ENCODE measurements around the gene MPL.

The MPL gene

DNA sequence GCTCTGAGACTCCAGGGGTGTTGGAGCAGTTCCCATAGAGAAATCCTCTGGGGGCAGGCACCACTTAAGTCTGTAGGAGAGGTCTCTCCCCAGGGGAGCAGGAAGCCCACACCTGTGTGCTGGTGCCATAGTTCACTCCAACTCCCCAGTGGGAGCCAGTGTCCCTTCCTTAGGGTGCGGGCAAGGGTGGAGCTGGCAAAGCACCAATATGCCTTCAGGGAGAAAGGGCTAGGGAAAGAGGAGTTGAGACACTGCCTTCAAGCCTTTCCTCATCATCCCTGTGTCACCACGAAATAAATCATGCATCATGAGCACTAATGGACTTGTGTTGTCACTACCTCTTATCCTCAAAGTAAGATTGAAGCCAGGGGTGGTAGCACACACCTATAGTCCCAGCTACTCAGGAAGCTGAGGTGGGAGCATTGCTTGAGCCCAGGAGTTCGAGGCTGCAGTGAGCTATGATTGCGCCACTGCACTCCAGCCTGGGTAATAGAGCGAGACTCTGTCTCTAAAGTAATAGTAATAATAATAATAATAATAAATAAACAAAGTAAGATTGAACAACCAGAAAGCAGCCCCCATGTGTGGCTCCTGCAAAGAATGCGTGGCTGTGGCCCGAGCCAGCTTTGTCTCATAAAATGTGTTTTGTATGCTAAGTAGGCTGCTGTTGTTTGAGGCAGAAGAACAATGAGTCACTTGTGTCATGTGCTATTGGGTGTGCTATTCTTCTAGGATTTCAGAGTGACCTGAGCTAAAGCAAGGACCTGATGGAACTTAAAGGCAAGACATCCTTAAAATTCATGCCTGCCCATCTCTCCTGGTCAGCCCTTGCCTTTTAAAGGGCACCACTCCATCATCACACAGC, 43.5 kb upstream of the MPL start:
- Histone ChIP-seq H3K9me3 (ENCODE audit: control insufficient read depth, insufficient read depth, low read depth, low read length) (no peaks in the 10 kb centered on the region), H3K4me3 (ENCODE audit: low read depth, low read length) (no peak overlapping the region), H3K4me1 (ENCODE audit: control insufficient read depth, insufficient read depth, low read length) (peaks cover 4% of the 10 kb centered on the region), H3K36me3 (ENCODE audit: control insufficient read depth in 2 of 2, insufficient read depth in 1 of 2, low read length in 2 of 2) (no peaks in the 10 kb centered on the region), H3K27ac (ENCODE audit: extremely low read depth, low read depth, low read length) (no peak overlapping the region)
- POLR2A ChIA-PET, result no interaction called here
- CTCF ChIA-PET, result interaction anchor here (0.6 to 1.2 kb wide), 4 partner anchors 8 to 54 kb away, joined by 3 to 5 read pairs (median 4); partner anchors contain the start of gene C1orf210
- TF ChIP-seq KLF8 (tag by site-specific recombination; IDR thresholded peaks at IDR 0.05) (0 out of 2 replicates have a peak, but pooled peaks have one; percentile 39), ZBTB17 (tag by site-specific recombination; IDR thresholded peaks at IDR 0.05) (peak; percentile 52; the same call in 1 of the 2 replicates), SP7 (tag by site-specific recombination; IDR thresholded peaks at IDR 0.05) (no peak), ZNF366 (tag by site-specific recombination; conservative IDR thresholded peaks at IDR 0.05) (0 out of 2 replicates have a peak, but pooled peaks have one; percentile 29), GLIS1 (tag by site-specific recombination; IDR thresholded peaks at IDR 0.05) (peak; percentile 81)
- TF ChIP-seq, protein P1, sequence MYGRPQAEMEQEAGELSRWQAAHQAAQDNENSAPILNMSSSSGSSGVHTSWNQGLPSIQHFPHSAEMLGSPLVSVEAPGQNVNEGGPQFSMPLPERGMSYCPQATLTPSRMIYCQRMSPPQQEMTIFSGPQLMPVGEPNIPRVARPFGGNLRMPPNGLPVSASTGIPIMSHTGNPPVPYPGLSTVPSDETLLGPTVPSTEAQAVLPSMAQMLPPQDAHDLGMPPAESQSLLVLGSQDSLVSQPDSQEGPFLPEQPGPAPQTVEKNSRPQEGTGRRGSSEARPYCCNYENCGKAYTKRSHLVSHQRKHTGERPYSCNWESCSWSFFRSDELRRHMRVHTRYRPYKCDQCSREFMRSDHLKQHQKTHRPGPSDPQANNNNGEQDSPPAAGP (tag by site-specific recombination; IDR thresholded peaks at IDR 0.05), result peak; percentile 97

DNA sequence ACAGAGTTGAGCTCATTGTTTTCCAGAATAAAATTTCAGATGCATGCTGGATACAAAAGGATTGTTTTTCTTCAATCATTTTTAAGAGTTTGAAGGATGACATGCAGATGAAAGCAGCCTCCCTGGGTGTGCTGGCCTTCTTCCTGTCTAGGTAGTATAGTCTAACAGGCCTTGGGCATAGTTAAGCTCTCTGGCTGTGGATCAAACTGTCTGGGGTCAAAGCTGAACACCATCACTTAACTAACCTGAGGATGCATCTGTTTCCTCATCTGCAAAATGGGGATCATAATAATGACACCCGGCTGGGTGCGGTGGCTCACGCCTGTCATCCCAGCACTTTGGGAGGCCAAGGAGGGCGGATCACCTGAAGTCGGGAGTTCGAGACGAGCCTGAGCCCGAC, 42.9 kb upstream of the MPL start:
- CTCF ChIA-PET, result interaction anchor here (1.2 kb wide), 2 partner anchors 9 to 28 kb away, joined by 4 to 5 read pairs; partner anchors contain the start of gene C1orf210
- Histone ChIP-seq H3K4me3 (ENCODE audit: low read depth, low read length) (no peak overlapping the region), H3K27ac (ENCODE audit: extremely low read depth, low read depth, low read length) (no peak overlapping the region), H3K36me3 (ENCODE audit: control insufficient read depth in 2 of 2, insufficient read depth in 1 of 2, low read length in 2 of 2) (no peaks in the 10 kb centered on the region), H3K9me3 (ENCODE audit: control insufficient read depth, insufficient read depth, low read depth, low read length) (no peaks in the 10 kb centered on the region), H3K4me1 (ENCODE audit: control insufficient read depth, insufficient read depth, low read length) (peaks cover 4% of the 10 kb centered on the region)
- TF ChIP-seq ZNF600 (tag by site-specific recombination; IDR thresholded peaks at IDR 0.05) (no peak), GLIS1 (tag by site-specific recombination; IDR thresholded peaks at IDR 0.05) (no peak), ZSCAN23 (tag by site-specific recombination; IDR thresholded peaks at IDR 0.05) (no peak), ZNF221 (tag by site-specific recombination; IDR thresholded peaks at IDR 0.05; ENCODE audit: borderline replicate concordance) (no peak), YY2 (tag by site-specific recombination; IDR thresholded peaks at IDR 0.05) (no peak), ZNF560 (tag by site-specific recombination; IDR thresholded peaks at IDR 0.05; ENCODE audit: borderline replicate concordance) (no peak), ZNF416 (tag by site-specific recombination; IDR thresholded peaks at IDR 0.05) (no peak)
- TF ChIP-seq, protein P2, sequence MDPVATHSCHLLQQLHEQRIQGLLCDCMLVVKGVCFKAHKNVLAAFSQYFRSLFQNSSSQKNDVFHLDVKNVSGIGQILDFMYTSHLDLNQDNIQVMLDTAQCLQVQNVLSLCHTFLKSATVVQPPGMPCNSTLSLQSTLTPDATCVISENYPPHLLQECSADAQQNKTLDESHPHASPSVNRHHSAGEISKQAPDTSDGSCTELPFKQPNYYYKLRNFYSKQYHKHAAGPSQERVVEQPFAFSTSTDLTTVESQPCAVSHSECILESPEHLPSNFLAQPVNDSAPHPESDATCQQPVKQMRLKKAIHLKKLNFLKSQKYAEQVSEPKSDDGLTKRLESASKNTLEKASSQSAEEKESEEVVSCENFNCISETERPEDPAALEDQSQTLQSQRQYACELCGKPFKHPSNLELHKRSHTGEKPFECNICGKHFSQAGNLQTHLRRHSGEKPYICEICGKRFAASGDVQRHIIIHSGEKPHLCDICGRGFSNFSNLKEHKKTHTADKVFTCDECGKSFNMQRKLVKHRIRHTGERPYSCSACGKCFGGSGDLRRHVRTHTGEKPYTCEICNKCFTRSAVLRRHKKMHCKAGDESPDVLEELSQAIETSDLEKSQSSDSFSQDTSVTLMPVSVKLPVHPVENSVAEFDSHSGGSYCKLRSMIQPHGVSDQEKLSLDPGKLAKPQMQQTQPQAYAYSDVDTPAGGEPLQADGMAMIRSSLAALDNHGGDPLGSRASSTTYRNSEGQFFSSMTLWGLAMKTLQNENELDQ (tag by site-specific recombination; IDR thresholded peaks at IDR 0.05; ENCODE audit: low read depth), result no peak
- TF ChIP-seq, protein P3, sequence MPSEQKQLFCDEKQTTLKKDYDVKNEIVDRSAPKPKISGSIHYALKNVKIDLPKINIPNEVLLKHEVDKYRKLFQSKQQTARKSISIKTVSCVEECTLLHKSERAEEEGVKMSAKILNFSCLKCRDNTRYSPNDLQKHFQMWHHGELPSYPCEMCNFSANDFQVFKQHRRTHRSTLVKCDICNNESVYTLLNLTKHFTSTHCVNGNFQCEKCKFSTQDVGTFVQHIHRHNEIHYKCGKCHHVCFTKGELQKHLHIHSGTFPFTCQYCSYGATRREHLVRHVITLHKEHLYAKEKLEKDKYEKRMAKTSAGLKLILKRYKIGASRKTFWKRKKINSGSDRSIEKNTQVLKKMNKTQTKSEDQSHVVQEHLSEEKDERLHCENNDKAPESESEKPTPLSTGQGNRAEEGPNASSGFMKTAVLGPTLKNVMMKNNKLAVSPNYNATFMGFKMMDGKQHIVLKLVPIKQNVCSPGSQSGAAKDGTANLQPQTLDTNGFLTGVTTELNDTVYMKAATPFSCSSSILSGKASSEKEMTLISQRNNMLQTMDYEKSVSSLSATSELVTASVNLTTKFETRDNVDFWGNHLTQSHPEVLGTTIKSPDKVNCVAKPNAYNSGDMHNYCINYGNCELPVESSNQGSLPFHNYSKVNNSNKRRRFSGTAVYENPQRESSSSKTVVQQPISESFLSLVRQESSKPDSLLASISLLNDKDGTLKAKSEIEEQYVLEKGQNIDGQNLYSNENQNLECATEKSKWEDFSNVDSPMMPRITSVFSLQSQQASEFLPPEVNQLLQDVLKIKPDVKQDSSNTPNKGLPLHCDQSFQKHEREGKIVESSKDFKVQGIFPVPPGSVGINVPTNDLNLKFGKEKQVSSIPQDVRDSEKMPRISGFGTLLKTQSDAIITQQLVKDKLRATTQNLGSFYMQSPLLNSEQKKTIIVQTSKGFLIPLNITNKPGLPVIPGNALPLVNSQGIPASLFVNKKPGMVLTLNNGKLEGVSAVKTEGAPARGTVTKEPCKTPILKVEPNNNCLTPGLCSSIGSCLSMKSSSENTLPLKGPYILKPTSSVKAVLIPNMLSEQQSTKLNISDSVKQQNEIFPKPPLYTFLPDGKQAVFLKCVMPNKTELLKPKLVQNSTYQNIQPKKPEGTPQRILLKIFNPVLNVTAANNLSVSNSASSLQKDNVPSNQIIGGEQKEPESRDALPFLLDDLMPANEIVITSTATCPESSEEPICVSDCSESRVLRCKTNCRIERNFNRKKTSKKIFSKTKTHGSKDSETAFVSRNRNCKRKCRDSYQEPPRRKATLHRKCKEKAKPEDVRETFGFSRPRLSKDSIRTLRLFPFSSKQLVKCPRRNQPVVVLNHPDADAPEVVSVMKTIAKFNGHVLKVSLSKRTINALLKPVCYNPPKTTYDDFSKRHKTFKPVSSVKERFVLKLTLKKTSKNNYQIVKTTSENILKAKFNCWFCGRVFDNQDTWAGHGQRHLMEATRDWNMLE (tag by site-specific recombination; conservative IDR thresholded peaks at IDR 0.05; ENCODE audit: low read depth), result no peak
- POLR2A ChIA-PET, result no interaction called here

Measured in HEK293 (cell line).